GM18858 (cell line): ENCODE measurements around the gene ATG5.

Experiments
- ATAC-seq: cut with Tn5 transposase; IDR thresholded peaks from one replicate; pipeline ENCODE4 v1.9.1; 2021; ENCODE audit not compliant: unreplicated experiment

The ATG5 gene

GRCh38 chr6:106134906-106135634, 190.5 kb downstream of the ATG5 start:
- no peak for ATAC-seq
